Keratinocyte (primary cell): ENCODE data around the gene DISC1.

Source experiments
- CTCF ChIP-seq, 3 experiments: IDR thresholded peaks in 1 of 3; conservative IDR thresholded peaks in 1 of 3; optimal IDR thresholded peaks in 1 of 3; 2 replicates in 2 of 3; 3 replicates in 1 of 3; pipeline versions ENCODE3 to v1.5.1; 2011; ENCODE audit warnings: low read length in 3 of 3, mild to moderate bottlenecking in 3 of 3, moderate library complexity in 2 of 3, control low read depth in 1 of 3, inconsistent platforms in 1 of 3; ENCODE audit not compliant: insufficient read depth in 2 of 3; ENCODE audit errors: extremely low read depth in 1 of 3
- EZH2 ChIP-seq: IDR thresholded peaks from one replicate; pipeline ENCODE4 v1.6.1; 2012; ENCODE audit warnings: inconsistent platforms, mild to moderate bottlenecking, low read length, moderate library complexity

DNA sequence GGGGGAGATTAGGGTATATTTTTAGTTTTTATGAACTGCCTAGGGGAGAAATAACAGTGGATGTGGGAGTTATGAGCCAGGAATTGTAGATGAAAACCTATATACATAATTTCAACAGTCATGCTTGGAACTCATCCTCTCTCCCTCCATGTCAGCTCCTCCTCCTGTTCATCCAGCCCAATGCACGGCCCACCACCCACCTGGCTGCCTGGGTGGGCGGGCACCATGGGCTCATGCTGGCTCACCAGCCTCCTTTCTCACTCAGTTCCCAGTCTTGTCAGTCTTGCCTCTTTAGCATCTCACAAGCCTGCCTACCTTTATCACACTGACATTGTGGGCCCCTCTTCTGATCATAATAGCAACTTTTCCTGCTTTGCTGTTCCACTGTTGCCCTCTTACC, 336.0 kb downstream of the DISC1 start:
- TF ChIP-seq CTCF (optimal IDR thresholded peaks at IDR 0.05 in 1 of 3, IDR thresholded peaks at IDR 0.05 in 1 of 3, conservative IDR thresholded peaks at IDR 0.05 in 1 of 3; ENCODE audit: extremely low read depth in 1 of 3, insufficient read depth in 2 of 3, low read length in 3 of 3) (no peak), EZH2 (no peak)
